ENCODE data around the gene CD4.

Gene CD4

GRCh38 chr12:6772726-6773589, 16.4 kb upstream of the CD4 start:
- H3K36me3 ChIP-seq (ENCODE audit: control insufficient read depth, insufficient read depth, low read length): peaks cover 5% of the 10 kb centered on the region
- no peak overlapping the region for H4K5ac ChIP-seq (ENCODE audit: low read length)
- no peak for DNase-seq
- no CpG with 5 or more reads among the region's 21 CpGs for WGBS (ENCODE audit: extremely low coverage, insufficient coverage, low lambda C conversion rate)
- H2BK120ac ChIP-seq (ENCODE audit: low read depth, low read length): no peak overlapping the region
- H3K56ac ChIP-seq (ENCODE audit: low read length): peak overlapping the region; percentile 57
- no peak overlapping the region for H2BK15ac ChIP-seq (replicated peaks; ENCODE audit: low read depth)
- peak overlapping the region; percentile 11 for H3K9ac ChIP-seq (ENCODE audit: low read length)
- no peak overlapping the region for H3K4me3 ChIP-seq (ENCODE audit: low read length)
- no peak overlapping the region for H2BK5ac ChIP-seq (ENCODE audit: low read length)
- H3K79me2 ChIP-seq (ENCODE audit: control insufficient read depth, insufficient read depth, low read length): peaks cover 9% of the 10 kb centered on the region
- H3K23ac ChIP-seq (ENCODE audit: low read length): no peak overlapping the region
- H4K8ac ChIP-seq (ENCODE audit: low read depth, low read length): no peak overlapping the region
- H3K27me3 ChIP-seq (ENCODE audit: insufficient read depth, low read length, poor library complexity): peaks cover 4% of the 10 kb centered on the region
- peaks cover 9% of the 10 kb centered on the region for H3K4me1 ChIP-seq (ENCODE audit: control insufficient read depth, low read depth, low read length)
- no peak overlapping the region for H3K18ac ChIP-seq (ENCODE audit: low read length)
- no peak overlapping the region for H3K4ac ChIP-seq (ENCODE audit: low read depth, low read length)
- no peak overlapping the region for H2AK5ac ChIP-seq (ENCODE audit: low read length)
- peak overlapping the region; percentile 5 for H3K4me2 ChIP-seq (ENCODE audit: low read length)
- H3K27ac ChIP-seq (ENCODE audit: low read depth, low read length): no peak overlapping the region
- peaks cover 7% of the 10 kb centered on the region for H3K79me1 ChIP-seq (ENCODE audit: low read length)

GRCh38 chr12:6773590-6774351, 15.6 kb upstream of the CD4 start:
- Histone ChIP-seq H3K4ac (ENCODE audit: low read depth, low read length) (no peak overlapping the region), H3K23ac (ENCODE audit: low read length) (no peak overlapping the region), H2BK120ac (ENCODE audit: low read depth, low read length) (no peak overlapping the region), H3K56ac (ENCODE audit: low read length) (peak overlapping the region; percentile 77), H3K27ac (ENCODE audit: low read depth, low read length) (no peak overlapping the region), H4K5ac (ENCODE audit: low read length) (no peak overlapping the region), H3K4me3 (ENCODE audit: low read length) (no peak overlapping the region), H3K4me1 (ENCODE audit: control insufficient read depth, low read depth, low read length) (peaks cover 7% of the 10 kb centered on the region), H2BK5ac (ENCODE audit: low read length) (no peak overlapping the region), H2AK5ac (ENCODE audit: low read length) (no peak overlapping the region), H3K36me3 (ENCODE audit: control insufficient read depth, insufficient read depth, low read length) (peaks cover 5% of the 10 kb centered on the region), H4K8ac (ENCODE audit: low read depth, low read length) (no peak overlapping the region), H3K4me2 (ENCODE audit: low read length) (peak overlapping the region; percentile 49), H2BK15ac (replicated peaks; ENCODE audit: low read depth) (no peak overlapping the region), H3K27me3 (ENCODE audit: insufficient read depth, low read length, poor library complexity) (peaks cover 4% of the 10 kb centered on the region), H3K9ac (ENCODE audit: low read length) (peak overlapping the region; percentile 50), H3K18ac (ENCODE audit: low read length) (no peak overlapping the region), H3K79me2 (ENCODE audit: control insufficient read depth, insufficient read depth, low read length) (peaks cover under 1% of the 10 kb centered on the region), H3K79me1 (ENCODE audit: low read length) (peaks cover 5% of the 10 kb centered on the region)
- no peak for DNase-seq
- WGBS (ENCODE audit: extremely low coverage, insufficient coverage, low lambda C conversion rate): no CpG with 5 or more reads among the region's 60 CpGs

- no peak overlapping the region for H2BK5ac ChIP-seq (ENCODE audit: low read length)
- H4K8ac ChIP-seq (ENCODE audit: low read depth, low read length): no peak overlapping the region
- H3K79me2 ChIP-seq (ENCODE audit: control insufficient read depth, insufficient read depth, low read length): no peaks in the 10 kb centered on the region
- peaks cover 4% of the 10 kb centered on the region for H3K36me3 ChIP-seq (ENCODE audit: control insufficient read depth, insufficient read depth, low read length)
- no peak overlapping the region for H4K5ac ChIP-seq (ENCODE audit: low read length)
- no peak overlapping the region for H2BK15ac ChIP-seq (replicated peaks; ENCODE audit: low read depth)
- DNase-seq: no peak
- no peak overlapping the region for H3K4me3 ChIP-seq (ENCODE audit: low read length)
- no peak overlapping the region for H3K23ac ChIP-seq (ENCODE audit: low read length)
- no peak overlapping the region for H3K4me2 ChIP-seq (ENCODE audit: low read length)
- peaks cover 4% of the 10 kb centered on the region for H3K27me3 ChIP-seq (ENCODE audit: insufficient read depth, low read length, poor library complexity)
- no peak overlapping the region for H3K27ac ChIP-seq (ENCODE audit: low read depth, low read length)
- no peak overlapping the region for H2BK120ac ChIP-seq (ENCODE audit: low read depth, low read length)
- H3K4ac ChIP-seq (ENCODE audit: low read depth, low read length): no peak overlapping the region
- no peak overlapping the region for H2AK5ac ChIP-seq (ENCODE audit: low read length)
- no peak overlapping the region for H3K18ac ChIP-seq (ENCODE audit: low read length)
- H3K56ac ChIP-seq (ENCODE audit: low read length): no peak overlapping the region
- peaks cover 6% of the 10 kb centered on the region for H3K4me1 ChIP-seq (ENCODE audit: control insufficient read depth, low read depth, low read length)
- no CpG with 5 or more reads among the region's 15 CpGs for WGBS (ENCODE audit: extremely low coverage, insufficient coverage, low lambda C conversion rate)
- H3K9ac ChIP-seq (ENCODE audit: low read length): no peak overlapping the region
- H3K79me1 ChIP-seq (ENCODE audit: low read length): peaks cover 2% of the 10 kb centered on the region
Measured at GRCh38 chr12:6774499-6775062, 14.7 kb upstream of the CD4 start.

GRCh38 chr12:6775185-6776174, 13.8 kb upstream of the CD4 start:
- no peak overlapping the region for H4K5ac ChIP-seq (ENCODE audit: low read length)
- H3K56ac ChIP-seq (ENCODE audit: low read length): no peak overlapping the region
- H3K4ac ChIP-seq (ENCODE audit: low read depth, low read length): no peak overlapping the region
- H2BK120ac ChIP-seq (ENCODE audit: low read depth, low read length): no peak overlapping the region
- H3K36me3 ChIP-seq (ENCODE audit: control insufficient read depth, insufficient read depth, low read length): peaks cover 4% of the 10 kb centered on the region
- H3K27ac ChIP-seq (ENCODE audit: low read depth, low read length): no peak overlapping the region
- no peak overlapping the region for H4K8ac ChIP-seq (ENCODE audit: low read depth, low read length)
- no peak overlapping the region for H3K9ac ChIP-seq (ENCODE audit: low read length)
- no peak overlapping the region for H3K4me3 ChIP-seq (ENCODE audit: low read length)
- H3K4me1 ChIP-seq (ENCODE audit: control insufficient read depth, low read depth, low read length): peaks cover 6% of the 10 kb centered on the region
- no peak for DNase-seq
- no peak overlapping the region for H3K18ac ChIP-seq (ENCODE audit: low read length)
- no peak overlapping the region for H3K4me2 ChIP-seq (ENCODE audit: low read length)
- no peak overlapping the region for H2AK5ac ChIP-seq (ENCODE audit: low read length)
- WGBS (ENCODE audit: extremely low coverage, insufficient coverage, low lambda C conversion rate): no CpG with 5 or more reads among the region's 16 CpGs
- H3K27me3 ChIP-seq (ENCODE audit: insufficient read depth, low read length, poor library complexity): peaks cover 4% of the 10 kb centered on the region
- no peaks in the 10 kb centered on the region for H3K79me1 ChIP-seq (ENCODE audit: low read length)
- no peak overlapping the region for H2BK15ac ChIP-seq (replicated peaks; ENCODE audit: low read depth)
- no peak overlapping the region for H2BK5ac ChIP-seq (ENCODE audit: low read length)
- no peak overlapping the region for H3K23ac ChIP-seq (ENCODE audit: low read length)
- no peaks in the 10 kb centered on the region for H3K79me2 ChIP-seq (ENCODE audit: control insufficient read depth, insufficient read depth, low read length)

GRCh38 chr12:6777386-6777785, 11.9 kb upstream of the CD4 start:
- Histone ChIP-seq H2AK5ac (ENCODE audit: low read length) (no peak overlapping the region), H2BK120ac (ENCODE audit: low read depth, low read length) (no peak overlapping the region)

More at GRCh38 chr12:6777386-6777785, 11.9 kb upstream of the CD4 start:
- Histone ChIP-seq H3K27ac (ENCODE audit: low read depth, low read length) (no peak overlapping the region), H3K4me1 (ENCODE audit: control insufficient read depth, low read depth, low read length) (peaks cover 4% of the 10 kb centered on the region), H2BK15ac (replicated peaks; ENCODE audit: low read depth) (no peak overlapping the region), H3K23ac (ENCODE audit: low read length) (no peak overlapping the region), H3K18ac (ENCODE audit: low read length) (no peak overlapping the region), H3K56ac (ENCODE audit: low read length) (no peak overlapping the region), H3K4ac (ENCODE audit: low read depth, low read length) (no peak overlapping the region), H3K79me1 (ENCODE audit: low read length) (no peaks in the 10 kb centered on the region), H3K79me2 (ENCODE audit: control insufficient read depth, insufficient read depth, low read length) (no peaks in the 10 kb centered on the region), H3K4me3 (ENCODE audit: low read length) (no peak overlapping the region), H4K8ac (ENCODE audit: low read depth, low read length) (no peak overlapping the region), H2BK5ac (ENCODE audit: low read length) (no peak overlapping the region), H3K4me2 (ENCODE audit: low read length) (no peak overlapping the region), H3K9ac (ENCODE audit: low read length) (no peak overlapping the region), H3K36me3 (ENCODE audit: control insufficient read depth, insufficient read depth, low read length) (no peaks in the 10 kb centered on the region), H4K5ac (ENCODE audit: low read length) (no peak overlapping the region), H3K27me3 (ENCODE audit: insufficient read depth, low read length, poor library complexity) (peaks cover 4% of the 10 kb centered on the region)
- DNase-seq: no peak
- WGBS (ENCODE audit: extremely low coverage, insufficient coverage, low lambda C conversion rate): no CpG with 5 or more reads among the region's 5 CpGs
